T1000 (cell line): ENCODE results near the gene HELB.

ENCODE experiments used
- DNase-seq: peaks from one replicate; lab custom pipeline; 2025; ENCODE audit warnings: mixed read lengths; lab: John Stamatoyannopoulos, UW

Gene HELB

GRCh38 chr12:66301944-66302826, at the start of gene HELB:
HELB (plus strand) TSS chr12:66302493; CDS start chr12:66302604, 111 bp downstream.
- DNase-seq, result peak; percentile 93

- no peak for DNase-seq
Measured at GRCh38 chr12:66252771-66253170, 49.5 kb upstream of the HELB start.

GRCh38 chr12:66255737-66256136, 46.6 kb upstream of the HELB start:
- DNase-seq, result no peak

- no peak for DNase-seq
Measured at GRCh38 chr12:66258011-66258410, 44.3 kb upstream of the HELB start.

GRCh38 chr12:66262737-66263136, 39.6 kb upstream of the HELB start:
- DNase-seq, result no peak

- DNase-seq, result no peak
Measured at GRCh38 chr12:66268562-66268961, 33.7 kb upstream of the HELB start.

GRCh38 chr12:66269142-66269541, 33.2 kb upstream of the HELB start:
- DNase-seq, result no peak

GRCh38 chr12:66269757-66270383, 32.4 kb upstream of the HELB start:
- no peak for DNase-seq

- no peak for DNase-seq
Measured at GRCh38 chr12:66270613-66271012, 31.7 kb upstream of the HELB start.

GRCh38 chr12:66272650-66273049, 29.6 kb upstream of the HELB start:
- DNase-seq, result no peak

GRCh38 chr12:66273147-66273546, 29.1 kb upstream of the HELB start:
- no peak for DNase-seq

GRCh38 chr12:66275040-66275439, 27.3 kb upstream of the HELB start:
- no peak for DNase-seq

GRCh38 chr12:66279123-66279712, 23.1 kb upstream of the HELB start:
- no peak for DNase-seq

GRCh38 chr12:66280561-66280960, 21.7 kb upstream of the HELB start:
- no peak for DNase-seq

GRCh38 chr12:66282244-66282643, 20.0 kb upstream of the HELB start:
- no peak for DNase-seq

GRCh38 chr12:66287275-66287674, 15.0 kb upstream of the HELB start:
- DNase-seq, result no peak

- no peak for DNase-seq
Measured at GRCh38 chr12:66288121-66288520, 14.2 kb upstream of the HELB start.

- no peak for DNase-seq
Measured at GRCh38 chr12:66289485-66289884, 12.8 kb upstream of the HELB start.

GRCh38 chr12:66290716-66291200, 11.5 kb upstream of the HELB start:
- DNase-seq, result no peak

- DNase-seq, result no peak
Measured at GRCh38 chr12:66296176-66296683, 6.1 kb upstream of the HELB start.

GRCh38 chr12:66297080-66297479, 5.2 kb upstream of the HELB start:
- DNase-seq, result no peak

- no peak for DNase-seq
Measured at GRCh38 chr12:66297923-66298322, 4.4 kb upstream of the HELB start.

- DNase-seq, result no peak
Measured at GRCh38 chr12:66302827-66303169, 505 bp downstream of the HELB start.
